ENCODE measurements around the gene FGFBP3. TPM values are rescaled to one million over a fixed set of nuclear protein-coding genes. Genes with fewer than 3 reads are reported as not detected.

FGFBP3 gene
- total RNA-seq, 1 donor: 0.86 TPM

GRCh38 chr10:91880310-91880709 lies 29.0 kb downstream of the FGFBP3 start:
- DNase-seq (ENCODE audit: low read depth): no peak
- no peak for TF ChIP-seq CTCF (IDR thresholded peaks at IDR 0.05; ENCODE audit: insufficient read depth, low read depth, low read length)
- no peak overlapping the region for H3K4me3 ChIP-seq (ENCODE audit: low read depth, low read length)

GRCh38 chr10:91879515-91880170 lies 29.6 kb downstream of the FGFBP3 start:
- TF ChIP-seq CTCF (IDR thresholded peaks at IDR 0.05; ENCODE audit: insufficient read depth, low read depth, low read length): no peak
- no peak overlapping the region for H3K4me3 ChIP-seq (ENCODE audit: low read depth, low read length)
- DNase-seq (ENCODE audit: low read depth): no peak

GRCh38 chr10:91875779-91876178 lies 33.5 kb downstream of the FGFBP3 start:
- no peak for TF ChIP-seq CTCF (IDR thresholded peaks at IDR 0.05; ENCODE audit: insufficient read depth, low read depth, low read length)
- no peak overlapping the region for H3K4me3 ChIP-seq (ENCODE audit: low read depth, low read length)
- no peak for DNase-seq (ENCODE audit: low read depth)

- no peak for TF ChIP-seq CTCF (IDR thresholded peaks at IDR 0.05; ENCODE audit: insufficient read depth, low read depth, low read length)
- no peak for DNase-seq (ENCODE audit: low read depth)
- H3K4me3 ChIP-seq (ENCODE audit: low read depth, low read length): no peak overlapping the region
Observed at GRCh38 chr10:91875156-91875555, 34.1 kb downstream of the FGFBP3 start.

GRCh38 chr10:91865562-91866081 lies 43.7 kb downstream of the FGFBP3 start:
- TF ChIP-seq CTCF (IDR thresholded peaks at IDR 0.05; ENCODE audit: insufficient read depth, low read depth, low read length): no peak

GRCh38 chr10:91864744-91865143 lies 44.5 kb downstream of the FGFBP3 start:
- peak; percentile 52 for DNase-seq (ENCODE audit: low read depth)

More at GRCh38 chr10:91865562-91866081, 43.7 kb downstream of the FGFBP3 start:
- no peak for DNase-seq (ENCODE audit: low read depth)
- H3K4me3 ChIP-seq (ENCODE audit: low read depth, low read length): no peak overlapping the region

More at GRCh38 chr10:91864744-91865143, 44.5 kb downstream of the FGFBP3 start:
- no peak overlapping the region for H3K4me3 ChIP-seq (ENCODE audit: low read depth, low read length)
- TF ChIP-seq CTCF (IDR thresholded peaks at IDR 0.05; ENCODE audit: insufficient read depth, low read depth, low read length): no peak

Measured in fibroblast of villous mesenchyme (primary cell).